IMR-90 (cell line): ENCODE results near the gene APCDD1. TPM values are rescaled to one million over a fixed set of nuclear protein-coding genes. Genes with fewer than 3 reads are reported as not detected.

Experiments used
- ATAC-seq: fragments of 200-7000 bp; cut with Tn5 transposase; 2 replicates; pipeline ENCODE4 v1.9.1; 2020; ENCODE audit warnings: low read depth, mild to moderate bottlenecking, moderate library complexity
- BruUV-seq: library from RNA; stranded (reverse); fragments of 400-500 nt; replicated peaks from 2 replicates; lab custom pipeline; 2021; lab: Mats Ljungman, UMichigan
- CTCF ChIA-PET: fragments of 300-600 bp; formaldehyde crosslinking; extraction: SDS; loops from one replicate; lab custom pipeline; 2021; ENCODE audit warnings: antibody characterized with exemption; lab: Yijun Ruan, JAX
- POLR2A ChIA-PET: fragments of 300-600 bp; sonication (Branson Sonifier 250); formaldehyde crosslinking; loops from one replicate; lab custom pipeline; 2022; ENCODE audit warnings: antibody characterized with exemption; ENCODE audit not compliant: unreplicated experiment; lab: Charles Lee
- DNase-seq: peaks from one replicate; pipeline ENCODE4 v3.0.0; 2013
- H2AFZ ChIP-seq: replicated peaks from 2 replicates; pipeline ENCODE3; 2013; ENCODE audit warnings: low read length, mild to moderate bottlenecking; ENCODE audit not compliant: poor library complexity
- H2AK5ac ChIP-seq: 2 replicates; pipeline ENCODE4 v1.6.1; 2013; ENCODE audit warnings: low read depth, low read length, inconsistent platforms
- H2AK9ac ChIP-seq: replicated peaks from 2 replicates; pipeline ENCODE3; 2013; ENCODE audit warnings: mild to moderate bottlenecking, low read depth, low read length, moderate library complexity; ENCODE audit not compliant: poor library complexity
- H2BK120ac ChIP-seq: 2 replicates; pipeline ENCODE4 v1.6.1; 2013; ENCODE audit warnings: low read depth, low read length, inconsistent platforms
- H2BK15ac ChIP-seq: 3 replicates; pipeline ENCODE4 v1.6.1; 2013; ENCODE audit warnings: low read depth, low read length, inconsistent platforms
- H2BK20ac ChIP-seq: 2 replicates; pipeline ENCODE4 v1.6.1; 2013; ENCODE audit warnings: low read depth, mild to moderate bottlenecking, inconsistent platforms, low read length, moderate library complexity
- H2BK5ac ChIP-seq: 2 replicates; pipeline ENCODE4 v1.6.1; 2013; ENCODE audit warnings: mild to moderate bottlenecking, low read depth, low read length, inconsistent platforms; ENCODE audit not compliant: poor library complexity, severe bottlenecking
- H3K14ac ChIP-seq: replicated peaks from 2 replicates; pipeline ENCODE4 v1.6.1; 2013; ENCODE audit warnings: low read depth, low read length, inconsistent platforms
- H3K18ac ChIP-seq: 2 replicates; pipeline ENCODE4 v1.6.1; 2013; ENCODE audit warnings: low read depth, low read length, control low read depth
- H3K23ac ChIP-seq: 2 replicates; pipeline ENCODE4 v1.6.1; 2013; ENCODE audit warnings: low read depth, low read length, inconsistent platforms
- H3K27ac ChIP-seq: 2 replicates; pipeline ENCODE4 v1.5.1; 2013; ENCODE audit warnings: mild to moderate bottlenecking, control low read depth, low read length; ENCODE audit not compliant: insufficient read depth
- H3K27me3 ChIP-seq: 2 replicates; pipeline ENCODE4 v1.6.1; 2013; ENCODE audit warnings: low read length; ENCODE audit not compliant: control insufficient read depth, insufficient read depth
- H3K36me3 ChIP-seq: 2 replicates; pipeline ENCODE4 v1.6.1; 2013; ENCODE audit warnings: low read length, mixed read lengths; ENCODE audit not compliant: control insufficient read depth, insufficient read depth
- H3K4ac ChIP-seq: 2 replicates; pipeline ENCODE4 v1.6.1; 2013; ENCODE audit warnings: low read depth, low read length, inconsistent platforms
- H3K4me1 ChIP-seq: 2 replicates; pipeline ENCODE4 v1.6.1; 2013; ENCODE audit warnings: low read length, mixed read lengths; ENCODE audit not compliant: control insufficient read depth, insufficient read depth
- H3K4me2 ChIP-seq: 2 replicates; pipeline ENCODE4 v1.6.1; 2013; ENCODE audit warnings: low read depth, mild to moderate bottlenecking, control low read depth, low read length, moderate library complexity
- H3K4me3 ChIP-seq: 2 replicates; pipeline ENCODE4 v1.5.1; 2013; ENCODE audit warnings: low read depth, mild to moderate bottlenecking, control low read depth, low read length, moderate library complexity; ENCODE audit not compliant: insufficient read depth
- H3K56ac ChIP-seq: 2 replicates; pipeline ENCODE4 v1.6.1; 2013; ENCODE audit warnings: low read length, inconsistent platforms; ENCODE audit not compliant: insufficient read depth; ENCODE audit errors: extremely low read depth
- H3K79me1 ChIP-seq, 2 experiments: 2 replicates each; pipeline ENCODE4 v1.6.1; 2013; ENCODE audit warnings: low read length in 2 of 2, inconsistent platforms in 1 of 2, low read depth in 1 of 2
- H3K9ac ChIP-seq: 2 replicates; pipeline ENCODE4 v1.6.1; 2013; ENCODE audit warnings: low read depth, low read length, control low read depth
- H3K9me1 ChIP-seq: 2 replicates; pipeline ENCODE4 v1.6.1; 2013; ENCODE audit warnings: low read length, inconsistent platforms; ENCODE audit not compliant: insufficient read depth
- H3K9me3 ChIP-seq: 2 replicates; pipeline ENCODE4 v1.6.1; 2013; ENCODE audit warnings: low read length; ENCODE audit not compliant: control insufficient read depth, insufficient read depth
- H4K20me1 ChIP-seq: 2 replicates; pipeline ENCODE4 v1.6.1; 2013; ENCODE audit warnings: low read length, inconsistent platforms; ENCODE audit not compliant: insufficient read depth
- H4K5ac ChIP-seq: 2 replicates; pipeline ENCODE4 v1.6.1; 2013; ENCODE audit warnings: mild to moderate bottlenecking, low read depth, low read length, control low read depth
- H4K8ac ChIP-seq, 2 experiments: 2 replicates each; pipeline ENCODE4 v1.6.1; 2013; ENCODE audit warnings: low read depth in 2 of 2, low read length in 2 of 2, control low read depth in 1 of 2, inconsistent platforms in 1 of 2
- H4K91ac ChIP-seq: 2 replicates; pipeline ENCODE4 v1.6.1; 2013; ENCODE audit warnings: low read depth, low read length, inconsistent platforms; ENCODE audit not compliant: insufficient read depth
- BHLHE40 ChIP-seq: fragments of 150-350 bp; IDR thresholded peaks from 2 replicates; pipeline ENCODE4 v1.6.1; 2016; ENCODE audit warnings: mild to moderate bottlenecking, low read depth, low read length
- CEBPB ChIP-seq: IDR thresholded peaks from 2 replicates; pipeline ENCODE4 v1.6.1; 2012; ENCODE audit warnings: low read depth, low read length, improper control_type of control experiment
- CHD1 ChIP-seq: IDR thresholded peaks from 2 replicates; pipeline ENCODE4 v1.6.1; 2012; ENCODE audit warnings: low read depth, low read length, improper control_type of control experiment
- FOS ChIP-seq: fragments of 150-350 bp; IDR thresholded peaks from 2 replicates; pipeline ENCODE4 v1.6.1; 2016; ENCODE audit warnings: low read depth, low read length
- MAZ ChIP-seq: IDR thresholded peaks from 2 replicates; pipeline ENCODE4 v1.6.1; 2012; ENCODE audit warnings: low read depth, mild to moderate bottlenecking, low read length, improper control_type of control experiment, moderate library complexity, borderline replicate concordance
- MXI1 ChIP-seq: IDR thresholded peaks from 2 replicates; pipeline ENCODE4 v1.6.1; 2012; ENCODE audit warnings: low read depth, mild to moderate bottlenecking, low read length, moderate library complexity, borderline replicate concordance
- POLR2A ChIP-seq: IDR thresholded peaks from 2 replicates; pipeline ENCODE4 v1.6.1; 2012; ENCODE audit warnings: mild to moderate bottlenecking, low read depth, low read length
- RAD21 ChIP-seq: IDR thresholded peaks from 2 replicates; pipeline ENCODE4 v1.6.1; 2012; ENCODE audit warnings: low read length, improper control_type of control experiment
- RCOR1 ChIP-seq: IDR thresholded peaks from 2 replicates; pipeline ENCODE4 v1.6.1; 2012; ENCODE audit warnings: mild to moderate bottlenecking, low read length, improper control_type of control experiment; ENCODE audit not compliant: insufficient replicate concordance
- RFX5 ChIP-seq: IDR thresholded peaks from 2 replicates; pipeline ENCODE4 v1.8.0; 2012; ENCODE audit warnings: low read depth, mild to moderate bottlenecking, low read length, moderate library complexity
- SMC3 ChIP-seq: fragments of 150-350 bp; IDR thresholded peaks from 2 replicates; pipeline ENCODE4 v1.6.1; 2016; ENCODE audit warnings: low read depth, mild to moderate bottlenecking, antibody characterized with exemption, low read length, moderate library complexity
- WGBS, 2 experiments: methylation state at CpG; one replicate each; pipeline versions ENCODE4 v1.1.5 to v1.1.7; 2013; ENCODE audit warnings: missing lambda C conversion rate in 2 of 2; ENCODE audit not compliant: insufficient read length in 1 of 2; ENCODE audit errors: extremely low coverage in 2 of 2; 5-methylcytosine and 5-hydroxymethylcytosine counted together
- dilution Hi-C: fragments of 300-500 bp; cut with HindIII; formaldehyde crosslinking; loops from one replicate; pipeline ENCODE4 v1.14.3; 2018; ENCODE audit warnings: low sequenced_read_pairs; ENCODE audit not compliant: unreplicated experiment
- in situ Hi-C: fragments of 300-500 bp; cut with MboI; formaldehyde crosslinking; loops from 3 replicates; pipeline ENCODE4 v1.14.3; 2019; ENCODE audit warnings: low sequenced_read_pairs, inconsistent platforms, mixed read lengths
- intact Hi-C: fragments of 100-400 bp; cut with micrococcal nuclease; formaldehyde crosslinking; loops from 2 replicates; pipeline ENCODE4 v1.10.0; 2022
- polyA plus RNA-seq, 3 experiments: library from polyadenylated mRNA; depleted of rRNA; stranded (reverse); fragments of >200 nt; gene quantifications; 2 replicates each; pipeline ENCODE4 v1.2.3, GENCODE V29; 2012; ENCODE audit warnings: low replicate concordance in 1 of 3
- total RNA-seq: library from RNA; depleted of rRNA; stranded (reverse); fragments of >200 nt; gene quantifications from 2 replicates; pipeline ENCODE4 v1.2.3, GENCODE V29; 2012
- TF ChIP-seq, protein P1 (sequence below): conservative IDR thresholded peaks from 2 replicates; pipeline ENCODE4 v1.5.1; 2012; ENCODE audit warnings: mild to moderate bottlenecking, low read depth, low read length, improper control_type of control experiment
- TF ChIP-seq, protein P2 (sequence below): fragments of 150-350 bp; IDR thresholded peaks from 2 replicates; pipeline ENCODE4 v1.6.1; 2017; ENCODE audit warnings: mild to moderate bottlenecking, antibody characterized with exemption, low read length, low read depth
- TF ChIP-seq, protein P3 (sequence below): fragments of 150-350 bp; IDR thresholded peaks from 2 replicates; pipeline ENCODE4 v1.6.1; 2016; ENCODE audit warnings: low read depth, mild to moderate bottlenecking, low read length, moderate library complexity, borderline replicate concordance

Gene APCDD1
- total and polyA plus RNA-seq, 2 of the 4 experiments (the other 2 are of a cell fraction): 1.1 to 2.2 TPM

DNA sequence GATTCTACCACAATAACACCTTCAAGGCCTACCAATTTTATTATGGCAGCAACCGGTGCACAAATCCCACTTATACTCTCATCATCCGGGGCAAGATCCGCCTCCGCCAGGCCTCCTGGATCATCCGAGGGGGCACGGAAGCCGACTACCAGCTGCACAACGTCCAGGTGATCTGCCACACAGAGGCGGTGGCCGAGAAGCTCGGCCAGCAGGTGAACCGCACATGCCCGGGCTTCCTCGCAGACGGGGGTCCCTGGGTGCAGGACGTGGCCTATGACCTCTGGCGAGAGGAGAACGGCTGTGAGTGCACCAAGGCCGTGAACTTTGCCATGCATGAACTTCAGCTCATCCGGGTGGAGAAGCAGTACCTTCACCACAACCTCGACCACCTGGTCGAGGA, 17.1 kb downstream of the APCDD1 start:
- Histone ChIP-seq H4K20me1 (no peaks in the 10 kb centered on the region), H3K36me3 (no peaks in the 10 kb centered on the region), H3K27ac (no peak overlapping the region), H3K4me1 (peaks cover 4% of the 10 kb centered on the region; the same call in 1 of the 2 replicates), H4K5ac (no peak overlapping the region), H2BK120ac (no peak overlapping the region), H2BK15ac (no peak overlapping the region), H4K91ac (no peak overlapping the region), H3K4ac (no peak overlapping the region), H3K79me1 (no peaks in the 10 kb centered on the region), H3K56ac (no peak overlapping the region), H2AK5ac (no peak overlapping the region), H3K4me2 (no peak overlapping the region), H2BK5ac (no peak overlapping the region), H3K4me3 (no peak overlapping the region), H4K8ac (no peak overlapping the region), H3K18ac (no peak overlapping the region), H3K14ac (no peak overlapping the region), H3K27me3 (peaks cover 8% of the 10 kb centered on the region), H2AK9ac (no peak overlapping the region), H3K9me3 (no peaks in the 10 kb centered on the region), H3K23ac (no peak overlapping the region), H3K9ac (no peak overlapping the region), H2AFZ (no peak overlapping the region), H3K9me1 (peaks cover 7% of the 10 kb centered on the region; the same call in 1 of the 2 replicates), H2BK20ac (no peak overlapping the region)
- 94% methylated on average over 10 of the region's 22 CpGs; no CpG with 5 or more reads in 1 of the 2 experiments for WGBS, 2 experiments
- ChIA-PET CTCF (no interaction called here), POLR2A (no interaction called here)
- intact Hi-C loops (no loop called here), in situ Hi-C loops (no loop called here), dilution Hi-C loops (no loop called here)
- ATAC-seq (no peak), DNase-seq (no peak)
- no TSS peak for BruUV-seq
- TF ChIP-seq RAD21 (no peak), MAZ (no peak), CEBPB (no peak), FOS (no peak), SMC3 (no peak), CHD1 (no peak), MXI1 (no peak), POLR2A (no peak), RCOR1 (no peak), BHLHE40 (no peak), RFX5 (no peak)
- TF ChIP-seq, protein P1, sequence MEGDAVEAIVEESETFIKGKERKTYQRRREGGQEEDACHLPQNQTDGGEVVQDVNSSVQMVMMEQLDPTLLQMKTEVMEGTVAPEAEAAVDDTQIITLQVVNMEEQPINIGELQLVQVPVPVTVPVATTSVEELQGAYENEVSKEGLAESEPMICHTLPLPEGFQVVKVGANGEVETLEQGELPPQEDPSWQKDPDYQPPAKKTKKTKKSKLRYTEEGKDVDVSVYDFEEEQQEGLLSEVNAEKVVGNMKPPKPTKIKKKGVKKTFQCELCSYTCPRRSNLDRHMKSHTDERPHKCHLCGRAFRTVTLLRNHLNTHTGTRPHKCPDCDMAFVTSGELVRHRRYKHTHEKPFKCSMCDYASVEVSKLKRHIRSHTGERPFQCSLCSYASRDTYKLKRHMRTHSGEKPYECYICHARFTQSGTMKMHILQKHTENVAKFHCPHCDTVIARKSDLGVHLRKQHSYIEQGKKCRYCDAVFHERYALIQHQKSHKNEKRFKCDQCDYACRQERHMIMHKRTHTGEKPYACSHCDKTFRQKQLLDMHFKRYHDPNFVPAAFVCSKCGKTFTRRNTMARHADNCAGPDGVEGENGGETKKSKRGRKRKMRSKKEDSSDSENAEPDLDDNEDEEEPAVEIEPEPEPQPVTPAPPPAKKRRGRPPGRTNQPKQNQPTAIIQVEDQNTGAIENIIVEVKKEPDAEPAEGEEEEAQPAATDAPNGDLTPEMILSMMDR: no peak
- TF ChIP-seq, protein P2, sequence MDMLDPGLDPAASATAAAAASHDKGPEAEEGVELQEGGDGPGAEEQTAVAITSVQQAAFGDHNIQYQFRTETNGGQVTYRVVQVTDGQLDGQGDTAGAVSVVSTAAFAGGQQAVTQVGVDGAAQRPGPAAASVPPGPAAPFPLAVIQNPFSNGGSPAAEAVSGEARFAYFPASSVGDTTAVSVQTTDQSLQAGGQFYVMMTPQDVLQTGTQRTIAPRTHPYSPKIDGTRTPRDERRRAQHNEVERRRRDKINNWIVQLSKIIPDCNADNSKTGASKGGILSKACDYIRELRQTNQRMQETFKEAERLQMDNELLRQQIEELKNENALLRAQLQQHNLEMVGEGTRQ: no peak
- TF ChIP-seq, protein P3, sequence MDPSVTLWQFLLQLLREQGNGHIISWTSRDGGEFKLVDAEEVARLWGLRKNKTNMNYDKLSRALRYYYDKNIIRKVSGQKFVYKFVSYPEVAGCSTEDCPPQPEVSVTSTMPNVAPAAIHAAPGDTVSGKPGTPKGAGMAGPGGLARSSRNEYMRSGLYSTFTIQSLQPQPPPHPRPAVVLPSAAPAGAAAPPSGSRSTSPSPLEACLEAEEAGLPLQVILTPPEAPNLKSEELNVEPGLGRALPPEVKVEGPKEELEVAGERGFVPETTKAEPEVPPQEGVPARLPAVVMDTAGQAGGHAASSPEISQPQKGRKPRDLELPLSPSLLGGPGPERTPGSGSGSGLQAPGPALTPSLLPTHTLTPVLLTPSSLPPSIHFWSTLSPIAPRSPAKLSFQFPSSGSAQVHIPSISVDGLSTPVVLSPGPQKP: no peak
